ENCODE measurements around the gene PTCD2. TPM values are rescaled to one million over a fixed set of nuclear protein-coding genes. Genes with fewer than 3 reads are reported as not detected.

Gene PTCD2
- total RNA-seq, 1 experiment from 2014 or later, result 19.3 TPM

GRCh38 chr5:72415616-72416325 lies 95.6 kb downstream of the PTCD2 start:
- Histone ChIP-seq H3K4me3 (replicated peaks in 1 of 2; ENCODE audit: low read depth in 1 of 2, low read length in 2 of 2) (no peak overlapping the region), H3K9ac (ENCODE audit: low read length) (no peak overlapping the region), H4K20me1 (ENCODE audit: insufficient read depth) (no peaks in the 10 kb centered on the region), H3K4me2 (ENCODE audit: low read length) (no peak overlapping the region), H3K27ac (ENCODE audit: low read depth, low read length) (no peak overlapping the region), H3K9me3 (ENCODE audit: control insufficient read depth in 1 of 2, insufficient read depth in 1 of 2, low read depth in 1 of 2, low read length in 2 of 2) (no peaks in the 10 kb centered on the region), H3K27me3 (ENCODE audit: insufficient read depth, low read length) (0 out of 2 replicates have a peak, but pooled peaks cover 6% of the 10 kb centered on the region), H2AFZ (ENCODE audit: low read depth, low read length, poor library complexity, severe bottlenecking) (no peak overlapping the region), H3K79me2 (ENCODE audit: insufficient read depth, low read length) (no peaks in the 10 kb centered on the region), H3K9me2 (ENCODE audit: insufficient read depth) (no peaks in the 10 kb centered on the region), H3K36me3 (ENCODE audit: control insufficient read depth in 1 of 2, insufficient read depth in 2 of 2, low read length in 2 of 2) (no peaks in the 10 kb centered on the region), H3K4me1 (ENCODE audit: control insufficient read depth in 1 of 2, insufficient read depth in 2 of 2, low read length in 2 of 2) (no peaks in the 10 kb centered on the region)
- CTCF ChIA-PET, result no interaction called here
- RAD21 ChIA-PET (ENCODE audit: low non-redundant PET in 1 of 2, low total read pairs in 2 of 2, uncharacterized antibody in 2 of 2, unreplicated experiment in 2 of 2), result no interaction called here
- TF ChIP-seq ATF3 (IDR thresholded peaks at IDR 0.05) (no peak), CTCF (IDR thresholded peaks at IDR 0.05 in 2 of 3, conservative IDR thresholded peaks at IDR 0.05 in 1 of 3; ENCODE audit: borderline replicate concordance in 1 of 3, insufficient read depth in 1 of 3, low read depth in 2 of 3, low read length in 2 of 3) (no peak), JUND (IDR thresholded peaks at IDR 0.05) (no peak), CBX3 (IDR thresholded peaks at IDR 0.05; ENCODE audit: low read depth) (no peak), CEBPB (IDR thresholded peaks at IDR 0.05; ENCODE audit: low read depth) (no peak), SP1 (IDR thresholded peaks at IDR 0.05; ENCODE audit: low read depth) (no peak), SRF (IDR thresholded peaks at IDR 0.05; ENCODE audit: low read depth) (no peak), TCF7L2 (IDR thresholded peaks at IDR 0.05; ENCODE audit: borderline replicate concordance, extremely low read depth, insufficient read depth, insufficient read length) (no peak), ELF1 (IDR thresholded peaks at IDR 0.05; ENCODE audit: borderline replicate concordance, low read depth) (no peak), ZNF274 (IDR thresholded peaks at IDR 0.05; ENCODE audit: low read depth, low read length) (no peak), REST (IDR thresholded peaks at IDR 0.05; ENCODE audit: low read depth) (no peak), POLR2AphosphoS5 (IDR thresholded peaks at IDR 0.05; ENCODE audit: low read depth, low read length) (no peak), YY1 (IDR thresholded peaks at IDR 0.05; ENCODE audit: extremely low read depth, insufficient replicate concordance, low read depth, low read length) (no peak), MAX (IDR thresholded peaks at IDR 0.05) (no peak), ZBTB33 (IDR thresholded peaks at IDR 0.05; ENCODE audit: extremely low read depth, insufficient replicate concordance, low read length) (no peak), EGR1 (IDR thresholded peaks at IDR 0.05; ENCODE audit: low read depth) (no peak), RAD21 (IDR thresholded peaks at IDR 0.05; ENCODE audit: low read depth) (no peak), EZH2phosphoT487 (IDR thresholded peaks at IDR 0.05; ENCODE audit: borderline replicate concordance) (no peak)
- ATAC-seq, result no peak
- intact Hi-C loops (cut with micrococcal nuclease), result no loop called here
- POLR2A ChIA-PET, result no interaction called here
- DNase-seq (ENCODE audit: low read depth, low spot score), result no peak
- BruUV-seq (replicated peaks), result no TSS peak

All from HCT116 (cell line).